Stimulated activated CD4-positive, alpha-beta T cell treated with anti-CD3 and anti-CD28 coated beads, TNF-alpha, amount 100 ng/mL, for 1 hour (primary cell): Measurements from ENCODE around the gene MT1H.

Experiments
- DNase-seq, 3 donors: peaks; one replicate each; pipeline ENCODE4 v3.0.0-alpha.2; 2020; ENCODE audit warnings: low read depth in 3 of 3, low spot score in 1 of 3

The MT1H gene

GRCh38 chr16:56684256-56684925, 14.8 kb downstream of the MT1H start:
- DNase-seq = no peak

GRCh38 chr16:56684926-56685590, 15.4 kb downstream of the MT1H start:
- DNase-seq = no peak

- DNase-seq = no peak
Measured at GRCh38 chr16:56686758-56687157, 17.1 kb downstream of the MT1H start.

GRCh38 chr16:56688762-56689161, 19.1 kb downstream of the MT1H start:
- no peak for DNase-seq

GRCh38 chr16:56689171-56689570, 19.6 kb downstream of the MT1H start:
- DNase-seq = no peak

GRCh38 chr16:56690420-56691122, 21.0 kb downstream of the MT1H start:
- no peak for DNase-seq

GRCh38 chr16:56691885-56692284, 22.3 kb downstream of the MT1H start:
- no peak for DNase-seq

- DNase-seq = no peak
Measured at GRCh38 chr16:56695246-56695645, 25.6 kb downstream of the MT1H start.

- no peak for DNase-seq
Measured at GRCh38 chr16:56697456-56698155, 28.0 kb downstream of the MT1H start.

GRCh38 chr16:56700195-56700594, 30.6 kb downstream of the MT1H start:
- no peak for DNase-seq

- no peak for DNase-seq
Measured at GRCh38 chr16:56700631-56701030, 31.0 kb downstream of the MT1H start.

GRCh38 chr16:56701534-56701933, 31.9 kb downstream of the MT1H start:
- DNase-seq = no peak

- no peak for DNase-seq
Measured at GRCh38 chr16:56702836-56703235, 33.2 kb downstream of the MT1H start.

- no peak for DNase-seq
Measured at GRCh38 chr16:56708525-56709442, 39.2 kb downstream of the MT1H start.

GRCh38 chr16:56709443-56710040, 39.9 kb downstream of the MT1H start:
- DNase-seq = no peak

- DNase-seq = no peak
Measured at GRCh38 chr16:56710181-56710737, 40.6 kb downstream of the MT1H start.

- DNase-seq = no peak
Measured at GRCh38 chr16:56711862-56712261, 42.2 kb downstream of the MT1H start.

- no peak for DNase-seq
Measured at GRCh38 chr16:56713794-56714193, 44.2 kb downstream of the MT1H start.

- DNase-seq = no peak
Measured at GRCh38 chr16:56715126-56715525, 45.5 kb downstream of the MT1H start.

- DNase-seq = no peak
Measured at GRCh38 chr16:56716761-56717160, 47.1 kb downstream of the MT1H start.
